Stomach (tissue), 9 donors: ENCODE data around the gene SPAAR. TPM values are rescaled to one million over a fixed set of nuclear protein-coding genes. Genes with fewer than 3 reads are reported as not detected.

Experiments used
- DNase-seq, 2 donors: peaks; one replicate each; pipeline versions ENCODE4 v3.0.0 to v3.0.0-alpha.2; 2013 to 2019
- H3K27ac ChIP-seq, 5 donors: fragments of 200-600 bp in 4 of 5; sonication (generic) in 4 of 5; one replicate each; pipeline ENCODE4 v1.5.1; 2013 to 2019; ENCODE audit warnings: mild to moderate bottlenecking in 1 of 5, moderate library complexity in 1 of 5
- H3K27me3 ChIP-seq, 3 donors: fragments of 200-600 bp; sonication (generic); one replicate each; pipeline ENCODE4 v1.5.1; 2017 to 2019; ENCODE audit warnings: mixed run types in 1 of 3
- H3K36me3 ChIP-seq, 4 donors: fragments of 200-600 bp; sonication (generic); 1 replicate in 3 of 4; 2 replicates in 1 of 4; pipeline ENCODE4 v1.5.1; 2016 to 2019
- H3K4me1 ChIP-seq, 4 donors: fragments of 200-600 bp; sonication (generic); one replicate each; pipeline ENCODE4 v1.5.1; 2016 to 2019
- H3K4me3 ChIP-seq, 4 donors: fragments of 200-600 bp; sonication (generic) in 3 of 4; one replicate each; pipeline ENCODE4 v1.5.1; 2016 to 2019; ENCODE audit warnings: mild to moderate bottlenecking in 1 of 4
- H3K9me3 ChIP-seq, 4 donors: fragments of 200-600 bp; sonication (generic); one replicate each; pipeline ENCODE4 v1.5.1; 2016 to 2019
- EP300 ChIP-seq: sonication (generic); formaldehyde crosslinking; IDR thresholded peaks from one replicate; pipeline ENCODE4 v1.6.1; 2017; ENCODE audit warnings: antibody characterized with exemption
- POLR2A ChIP-seq, 4 donors: fragments of 450-650 bp; IDR thresholded peaks; one replicate each; pipeline ENCODE4 v1.6.1; 2016; ENCODE audit warnings: antibody characterized with exemption in 4 of 4, control low read depth in 2 of 4, mild to moderate bottlenecking in 1 of 4, moderate library complexity in 1 of 4
- POLR2AphosphoS5 ChIP-seq, 3 donors: sonication (generic); formaldehyde crosslinking; IDR thresholded peaks; one replicate each; pipeline ENCODE4 v1.6.1; 2016; ENCODE audit warnings: antibody characterized with exemption in 3 of 3
- WGBS, 5 donors: extraction: QIAGEN DNeasy Blood & Tissue Kit in 3 of 5; methylation state at CpG; one replicate each; pipeline versions ENCODE4 v1.1.5 to v1.1.7; 2013 to 2018; 5-methylcytosine and 5-hydroxymethylcytosine counted together
- intact Hi-C: fragments of 100-400 bp; cut with DNase I; formaldehyde crosslinking; loops from one replicate; pipeline ENCODE4 v1.15.1; 2023; ENCODE audit warnings: low total_unique reads
- polyA plus RNA-seq, 3 donors: library from polyadenylated mRNA; stranded (reverse); fragments of 200-250 nt; gene quantifications; one replicate each; pipeline ENCODE4 v1.2.3, GENCODE V29; 2013
- total RNA-seq, 5 donors: library from RNA; depleted of rRNA; stranded (reverse); fragments of >200 nt; gene quantifications; one replicate each; pipeline versions ENCODE4 v1.1.0 to v1.2.3, GENCODE V29; 2014 to 2016
- TF ChIP-seq, protein P1 (sequence below), 7 experiments: fragments of 450-650 bp in 4 of 7; fragments of 200-600 bp in 3 of 7; sonication (generic) in 3 of 7; IDR thresholded peaks; one replicate each; pipeline ENCODE4 v1.5.1; 2016 to 2019; ENCODE audit warnings: antibody characterized with exemption in 7 of 7, control low read depth in 2 of 7, mild to moderate bottlenecking in 1 of 7
- donor health status: healthy with polysubstance abuse.
- donor health status: Bipolar disorder and iron deficiency.
- donor health status: healthy.

Gene SPAAR
- total and polyA plus RNA-seq, 8 donors: 0.30 to 2.4 (median 0.92) TPM; not detected in 3

- H3K4me3 ChIP-seq: no peak overlapping the region
- no peak for DNase-seq
- H3K4me1 ChIP-seq: peaks cover 0 to 12% (median 4%) of the 10 kb centered on the region in 4 donors
- 65 to 80% (median 77%) methylated on average over 8 of the region's 8 CpGs for WGBS, 5 donors
- no peaks in the 10 kb centered on the region for H3K36me3 ChIP-seq
- peaks cover 0 to 45% (median 16%) of the 10 kb centered on the region in 3 donors for H3K27me3 ChIP-seq
- H3K9me3 ChIP-seq: no peaks in the 10 kb centered on the region
- no peak overlapping the region for H3K27ac ChIP-seq
- intact Hi-C loops: loop anchor here (10.0 kb wide), 1 partner anchor 59 kb away; no protein-coding TSS in a partner anchor
- TF ChIP-seq, protein P1, sequence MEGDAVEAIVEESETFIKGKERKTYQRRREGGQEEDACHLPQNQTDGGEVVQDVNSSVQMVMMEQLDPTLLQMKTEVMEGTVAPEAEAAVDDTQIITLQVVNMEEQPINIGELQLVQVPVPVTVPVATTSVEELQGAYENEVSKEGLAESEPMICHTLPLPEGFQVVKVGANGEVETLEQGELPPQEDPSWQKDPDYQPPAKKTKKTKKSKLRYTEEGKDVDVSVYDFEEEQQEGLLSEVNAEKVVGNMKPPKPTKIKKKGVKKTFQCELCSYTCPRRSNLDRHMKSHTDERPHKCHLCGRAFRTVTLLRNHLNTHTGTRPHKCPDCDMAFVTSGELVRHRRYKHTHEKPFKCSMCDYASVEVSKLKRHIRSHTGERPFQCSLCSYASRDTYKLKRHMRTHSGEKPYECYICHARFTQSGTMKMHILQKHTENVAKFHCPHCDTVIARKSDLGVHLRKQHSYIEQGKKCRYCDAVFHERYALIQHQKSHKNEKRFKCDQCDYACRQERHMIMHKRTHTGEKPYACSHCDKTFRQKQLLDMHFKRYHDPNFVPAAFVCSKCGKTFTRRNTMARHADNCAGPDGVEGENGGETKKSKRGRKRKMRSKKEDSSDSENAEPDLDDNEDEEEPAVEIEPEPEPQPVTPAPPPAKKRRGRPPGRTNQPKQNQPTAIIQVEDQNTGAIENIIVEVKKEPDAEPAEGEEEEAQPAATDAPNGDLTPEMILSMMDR (IDR thresholded peaks at IDR 0.05): no peak
- TF ChIP-seq POLR2A (IDR thresholded peaks at IDR 0.05): no peak
- no peak for TF ChIP-seq EP300
- TF ChIP-seq POLR2AphosphoS5 (IDR thresholded peaks at IDR 0.05): no peak
Measured at GRCh38 chr9:35863583-35863982, 45.7 kb upstream of the SPAAR start.

GRCh38 chr9:35864695-35865255 is 44.5 kb upstream of the SPAAR start:
- DNase-seq: no peak
- TF ChIP-seq EP300 (no peak), POLR2AphosphoS5 (IDR thresholded peaks at IDR 0.05) (no peak), POLR2A (IDR thresholded peaks at IDR 0.05) (no peak)
- TF ChIP-seq, protein P1 (IDR thresholded peaks at IDR 0.05): no peak
- Histone ChIP-seq H3K4me1 (peaks cover 0 to 6% (median 1%) of the 10 kb centered on the region in 4 donors), H3K27me3 (peaks cover 0 to 51% (median 16%) of the 10 kb centered on the region in 3 donors), H3K27ac (no peak overlapping the region), H3K4me3 (no peak overlapping the region), H3K9me3 (no peaks in the 10 kb centered on the region), H3K36me3 (no peaks in the 10 kb centered on the region)
- WGBS, 5 donors: 76 to 85% (median 79%) methylated on average over 8 of the region's 8 CpGs
- intact Hi-C loops: loop anchor here (10.0 kb wide), 1 partner anchor 60 kb away; no protein-coding TSS in a partner anchor

GRCh38 chr9:35867538-35867937 is 41.8 kb upstream of the SPAAR start:
- intact Hi-C loops: loop anchor here (10.0 kb wide), 1 partner anchor 63 kb away; no protein-coding TSS in a partner anchor

DNA sequence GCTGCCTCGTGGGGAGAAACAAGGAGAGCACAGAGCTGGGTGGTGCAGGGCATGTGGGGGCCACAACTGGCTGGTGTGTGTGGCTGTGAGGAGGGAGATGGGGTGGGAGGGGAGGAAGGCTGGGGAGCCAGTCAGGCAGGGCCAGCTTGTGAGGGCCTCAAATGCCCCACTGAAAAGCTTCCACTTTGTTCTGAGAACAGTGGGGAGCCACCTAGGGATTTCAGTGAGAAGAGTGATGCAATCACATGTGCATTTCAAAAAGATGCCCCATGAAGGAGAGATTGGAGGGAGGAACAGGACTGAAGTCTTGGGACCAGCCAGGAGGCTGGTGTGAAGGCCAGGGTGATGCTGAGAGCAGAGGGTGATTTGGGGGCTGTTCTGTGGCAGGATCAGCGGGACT is 40.4 kb upstream of the SPAAR start:
- Histone ChIP-seq H3K9me3 (no peaks in the 10 kb centered on the region), H3K4me1 (no peaks in the 10 kb centered on the region), H3K27ac (no peak overlapping the region), H3K4me3 (no peak overlapping the region), H3K36me3 (no peaks in the 10 kb centered on the region), H3K27me3 (peaks cover 0 to 28% (median 0%) of the 10 kb centered on the region in 3 donors)
- no peak for DNase-seq
- TF ChIP-seq, protein P1 (IDR thresholded peaks at IDR 0.05): no peak
- TF ChIP-seq POLR2A (IDR thresholded peaks at IDR 0.05) (no peak), POLR2AphosphoS5 (IDR thresholded peaks at IDR 0.05) (no peak), EP300 (no peak)
- intact Hi-C loops: loop anchor here (10.0 kb wide), 1 partner anchor 64 kb away; no protein-coding TSS in a partner anchor
- WGBS, 5 donors: 67 to 88% (median 71%) methylated on average over 2 of the region's 2 CpGs

More at GRCh38 chr9:35867538-35867937, 41.8 kb upstream of the SPAAR start:
- Histone ChIP-seq H3K27me3 (peaks cover 0 to 35% (median 10%) of the 10 kb centered on the region in 3 donors), H3K4me1 (no peaks in the 10 kb centered on the region), H3K27ac (no peak overlapping the region), H3K9me3 (no peaks in the 10 kb centered on the region), H3K4me3 (no peak overlapping the region), H3K36me3 (no peaks in the 10 kb centered on the region)
- TF ChIP-seq POLR2AphosphoS5 (IDR thresholded peaks at IDR 0.05): no peak
- TF ChIP-seq, protein P1 (IDR thresholded peaks at IDR 0.05): no peak
- no peak for TF ChIP-seq POLR2A (IDR thresholded peaks at IDR 0.05)
- TF ChIP-seq EP300: no peak
- DNase-seq: no peak
- 88 to 95% (median 92%) methylated on average over 4 of the region's 4 CpGs for WGBS, 5 donors
